ENCODE data around the gene PCSK6. TPM values are rescaled to one million over a fixed set of nuclear protein-coding genes. Genes with fewer than 3 reads are reported as not detected.

Gene PCSK6
- total and polyA plus RNA-seq, 2 of the 8 experiments (the other 6 are each of a cell fraction or from before 2014, with no cell fraction given): 1.9 to 4.0 TPM

DNA sequence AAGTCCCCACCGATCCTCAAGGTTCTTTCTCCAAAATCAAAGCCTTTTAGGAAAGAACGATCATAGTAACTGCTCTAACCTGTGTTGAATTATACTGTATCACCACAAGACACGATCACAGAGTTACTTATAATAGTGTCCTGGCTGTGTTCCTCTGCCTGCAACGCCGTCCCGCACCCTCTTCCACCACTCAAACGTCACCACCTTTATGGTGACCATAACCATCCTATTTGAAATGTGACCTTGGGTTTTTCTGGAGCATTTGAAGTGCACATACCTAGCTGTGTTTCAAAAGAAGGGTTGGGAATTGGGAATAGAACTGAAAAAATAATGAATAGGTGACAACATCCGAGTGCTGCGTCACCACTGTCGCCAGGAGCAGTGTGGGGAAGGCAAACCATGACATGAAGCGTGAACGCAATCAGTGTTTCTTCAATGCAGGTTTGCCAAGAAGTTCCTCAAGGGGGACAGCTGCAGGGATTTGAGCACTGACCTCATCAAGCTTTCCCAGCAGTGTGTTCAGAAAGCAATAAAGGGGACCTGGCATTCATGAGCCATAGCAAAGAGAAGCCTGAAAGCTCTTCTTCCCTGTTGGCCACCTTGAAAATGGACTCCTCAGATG lies 211.5 kb downstream of the PCSK6 start:
- Histone ChIP-seq H3K27me3 (replicated peaks in 1 of 4; ENCODE audit: control insufficient read depth in 3 of 4, extremely low read depth in 1 of 4, insufficient read depth in 3 of 4, low read length in 3 of 4) (no peaks in the 10 kb centered on the region), H2BK5ac (ENCODE audit: low read depth, low read length) (no peak overlapping the region), H2BK12ac (ENCODE audit: low read depth, low read length) (no peak overlapping the region), H3K9me3 (ENCODE audit: insufficient read depth in 2 of 2, low read depth in 1 of 2, low read length in 1 of 2) (no peaks in the 10 kb centered on the region), H4K20me1 (replicated peaks in 1 of 2; ENCODE audit: control insufficient read depth in 1 of 2, insufficient read depth in 2 of 2, low read length in 2 of 2) (peaks cover 0 to 6% of the 10 kb centered on the region in 2 experiments), H3K23me2 (ENCODE audit: low read depth, low read length) (peaks cover 8% of the 10 kb centered on the region), H2AFZ (ENCODE audit: low read length) (peak overlapping the region; percentile 65), H3K4me3 (ENCODE audit: extremely low read depth in 1 of 4, insufficient read depth in 2 of 4, low read depth in 3 of 4, low read length in 4 of 4) (peak overlapping the region; percentile 90 to 94 (median 93); a peak in 7 of 8 replicates), H3K23ac (ENCODE audit: insufficient read length) (no peak overlapping the region), H4K91ac (replicated peaks; ENCODE audit: insufficient read length, low read length) (no peak overlapping the region), H3K4me1 (replicated peaks in 1 of 4; ENCODE audit: control insufficient read depth in 3 of 4, insufficient read depth in 4 of 4, low read length in 3 of 4) (peaks cover 0 to 3% (median 1%) of the 10 kb centered on the region in 4 experiments; a peak in 3 of 7 replicates), H3K27ac (ENCODE audit: low read depth, low read length) (no peak overlapping the region), H3K4ac (replicated peaks; ENCODE audit: insufficient read length, low read depth, low read length) (no peak overlapping the region), H3K4me2 (ENCODE audit: insufficient read depth in 1 of 2, low read depth in 2 of 2, low read length in 2 of 2) (peak overlapping the region; percentile 98), H3K18ac (ENCODE audit: extremely low read depth, low read length) (no peak overlapping the region), H3K14ac (ENCODE audit: insufficient read length) (no peak overlapping the region), H2AK5ac (ENCODE audit: low read depth, low read length) (no peak overlapping the region; the same call in 1 of the 2 replicates), H3K79me2 (ENCODE audit: control insufficient read depth in 1 of 2, insufficient read depth in 2 of 2, low read length in 2 of 2) (peaks cover 0 to 17% of the 10 kb centered on the region in 2 experiments; a peak in 3 of 4 replicates), H4K5ac (ENCODE audit: insufficient read length, low read depth, low read length) (no peak overlapping the region), H2BK15ac (ENCODE audit: low read length) (no peak overlapping the region), H3K36me3 (ENCODE audit: control insufficient read depth in 2 of 4, insufficient read depth in 4 of 4, low read length in 3 of 4) (peaks cover 21 to 53% (median 40%) of the 10 kb centered on the region in 4 experiments), H2BK120ac (replicated peaks; ENCODE audit: low read depth, low read length) (no peak overlapping the region), H3K79me1 (ENCODE audit: low read depth, low read length) (no peaks in the 10 kb centered on the region; the same call in 1 of the 2 replicates), H3K9ac (replicated peaks in 1 of 4; ENCODE audit: extremely low read depth in 1 of 4, low read depth in 3 of 4, low read length in 3 of 4) (peak overlapping the region in 2 of 4 experiments; percentile 8 to 49; a peak in 2 of 7 replicates), H2BK20ac (ENCODE audit: low read length) (no peak overlapping the region), H4K8ac (ENCODE audit: extremely low read depth, insufficient read depth, low read length) (no peak overlapping the region; the same call in 1 of the 2 replicates), H3K56ac (replicated peaks; ENCODE audit: insufficient read length, low read depth, low read length) (no peak overlapping the region)
- DNase-seq (ENCODE audit: low read depth in 1 of 2, low spot score in 2 of 2): no peak
- ChIA-PET POLR2A (ENCODE audit: partially characterized antibody) (interaction anchor here (0.8 to 1.6 kb wide), 3 partner anchors 10 to 445 kb away, joined by 5 to 9 read pairs (median 6); partner anchors contain the start of gene SNRPA1), CTCF (ENCODE audit: partially characterized antibody) (interaction anchor here (0.8 to 3.2 kb wide), 7 partner anchors 8 to 377 kb away, joined by 3 to 21 read pairs (median 4); no protein-coding TSS in a partner anchor)
- no peak for FAIRE-seq
- WGBS, 2 experiments (ENCODE audit: extremely low coverage in 1 of 2, insufficient coverage in 1 of 2, insufficient read length in 1 of 2, insufficient replicate concordance in 2 of 2, low coverage in 1 of 2, low lambda C conversion rate in 2 of 2, missing lambda C conversion rate in 1 of 2): 84% methylated on average over 12 of the region's 12 CpGs; no CpG with 5 or more reads in 1 of the 2 experiments
- TF ChIP-seq SIX5 (IDR thresholded peaks at IDR 0.05; ENCODE audit: low read depth, low read length): no peak
- TF ChIP-seq CREB1 (IDR thresholded peaks at IDR 0.05): no peak
- TF ChIP-seq, protein P1, sequence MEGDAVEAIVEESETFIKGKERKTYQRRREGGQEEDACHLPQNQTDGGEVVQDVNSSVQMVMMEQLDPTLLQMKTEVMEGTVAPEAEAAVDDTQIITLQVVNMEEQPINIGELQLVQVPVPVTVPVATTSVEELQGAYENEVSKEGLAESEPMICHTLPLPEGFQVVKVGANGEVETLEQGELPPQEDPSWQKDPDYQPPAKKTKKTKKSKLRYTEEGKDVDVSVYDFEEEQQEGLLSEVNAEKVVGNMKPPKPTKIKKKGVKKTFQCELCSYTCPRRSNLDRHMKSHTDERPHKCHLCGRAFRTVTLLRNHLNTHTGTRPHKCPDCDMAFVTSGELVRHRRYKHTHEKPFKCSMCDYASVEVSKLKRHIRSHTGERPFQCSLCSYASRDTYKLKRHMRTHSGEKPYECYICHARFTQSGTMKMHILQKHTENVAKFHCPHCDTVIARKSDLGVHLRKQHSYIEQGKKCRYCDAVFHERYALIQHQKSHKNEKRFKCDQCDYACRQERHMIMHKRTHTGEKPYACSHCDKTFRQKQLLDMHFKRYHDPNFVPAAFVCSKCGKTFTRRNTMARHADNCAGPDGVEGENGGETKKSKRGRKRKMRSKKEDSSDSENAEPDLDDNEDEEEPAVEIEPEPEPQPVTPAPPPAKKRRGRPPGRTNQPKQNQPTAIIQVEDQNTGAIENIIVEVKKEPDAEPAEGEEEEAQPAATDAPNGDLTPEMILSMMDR (IDR thresholded peaks at IDR 0.05; ENCODE audit: control extremely low read depth in 1 of 3, insufficient read depth in 1 of 3, low read depth in 1 of 3, low read length in 3 of 3): no peak
- TF ChIP-seq, protein P2, sequence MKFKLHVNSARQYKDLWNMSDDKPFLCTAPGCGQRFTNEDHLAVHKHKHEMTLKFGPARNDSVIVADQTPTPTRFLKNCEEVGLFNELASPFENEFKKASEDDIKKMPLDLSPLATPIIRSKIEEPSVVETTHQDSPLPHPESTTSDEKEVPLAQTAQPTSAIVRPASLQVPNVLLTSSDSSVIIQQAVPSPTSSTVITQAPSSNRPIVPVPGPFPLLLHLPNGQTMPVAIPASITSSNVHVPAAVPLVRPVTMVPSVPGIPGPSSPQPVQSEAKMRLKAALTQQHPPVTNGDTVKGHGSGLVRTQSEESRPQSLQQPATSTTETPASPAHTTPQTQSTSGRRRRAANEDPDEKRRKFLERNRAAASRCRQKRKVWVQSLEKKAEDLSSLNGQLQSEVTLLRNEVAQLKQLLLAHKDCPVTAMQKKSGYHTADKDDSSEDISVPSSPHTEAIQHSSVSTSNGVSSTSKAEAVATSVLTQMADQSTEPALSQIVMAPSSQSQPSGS (IDR thresholded peaks at IDR 0.05; ENCODE audit: low read length): no peak
- TF ChIP-seq NANOG (IDR thresholded peaks at IDR 0.05; ENCODE audit: insufficient read depth, low read depth, low read length, poor library complexity, severe bottlenecking): no peak
- TF ChIP-seq GABPA (IDR thresholded peaks at IDR 0.05; ENCODE audit: borderline replicate concordance, insufficient read depth, low read length): no peak
- TF ChIP-seq SP4 (IDR thresholded peaks at IDR 0.05; ENCODE audit: low read length): no peak
- no peak for TF ChIP-seq HDAC6 (IDR thresholded peaks at IDR 0.05; ENCODE audit: low read depth, low read length)

Data from H1 (cell line).